Measurements from ENCODE around the gene PPP2R2D. TPM values are rescaled to one million over a fixed set of nuclear protein-coding genes. Genes with fewer than 3 reads are reported as not detected.
"Not testable (repeated sequence)": the region's sequence is repeated elsewhere in the genome, so short reads cannot be mapped to it uniquely, and the experiment has no call there.

The PPP2R2D gene
- polyA plus RNA-seq, 1 of the 3 experiments (the other 2 are of a cell fraction), result 25.1 TPM

- no peak overlapping the region for H3K27ac ChIP-seq (ENCODE audit: low read depth in 2 of 2, low read length in 1 of 2)
- no peak for DNase-seq
- CTCF ChIA-PET, result interaction anchor here (1.4 kb wide), 1 partner anchor 39 kb away, joined by 9 read pairs; no protein-coding TSS in a partner anchor
Measured at GRCh38 chr10:131983780-131984179, 83.0 kb downstream of the PPP2R2D start.

GRCh38 chr10:131986851-131987250 lies 86.0 kb downstream of the PPP2R2D start:
- H3F3A ChIP-seq (replicated peaks; ENCODE audit: insufficient read depth), result peaks cover 18% of the 10 kb centered on the region
- H3K9me2 ChIP-seq; H3K4me1 ChIP-seq (ENCODE audit: control insufficient read depth in 1 of 2, insufficient read depth in 2 of 2, low read depth in 1 of 2, low read length in 1 of 2); POLR2A ChIA-PET; H3K36me3 ChIP-seq (replicated peaks in 1 of 2; ENCODE audit: control insufficient read depth in 1 of 2, insufficient read depth in 2 of 2, low read length in 1 of 2); H3K79me2 ChIP-seq (ENCODE audit: insufficient read depth); H3K9ac ChIP-seq; DNase-seq; H3K4me3 ChIP-seq (ENCODE audit: low read depth in 2 of 2, low read length in 1 of 2); H3K9me3 ChIP-seq; H2AFZ ChIP-seq (ENCODE audit: low read depth); H3K27me3 ChIP-seq (ENCODE audit: insufficient read depth); H4K20me1 ChIP-seq (ENCODE audit: insufficient read depth); H3K27ac ChIP-seq (ENCODE audit: low read depth in 2 of 2, low read length in 1 of 2); H3K4me2 ChIP-seq: not testable (repeated sequence)
- CTCF ChIA-PET, result interaction anchor here (1.2 to 1.6 kb wide), 2 partner anchors 36 to 156 kb away, joined by 3 to 5 read pairs; no protein-coding TSS in a partner anchor
- WGBS (ENCODE audit: low lambda C conversion rate), result 86% methylated on average over 7 of the region's 7 CpGs

More at GRCh38 chr10:131983780-131984179, 83.0 kb downstream of the PPP2R2D start:
- no peaks in the 10 kb centered on the region for H3K27me3 ChIP-seq (ENCODE audit: insufficient read depth)
- 60% methylated on average over 6 of the region's 6 CpGs for WGBS (ENCODE audit: low lambda C conversion rate)
- no peaks in the 10 kb centered on the region for H3K36me3 ChIP-seq (replicated peaks in 1 of 2; ENCODE audit: control insufficient read depth in 1 of 2, insufficient read depth in 2 of 2, low read length in 1 of 2)
- H4K20me1 ChIP-seq (ENCODE audit: insufficient read depth), result peaks cover 14% of the 10 kb centered on the region
- H3K9me2 ChIP-seq, result no peaks in the 10 kb centered on the region
- no peak overlapping the region for H2AFZ ChIP-seq (ENCODE audit: low read depth)
- TF ChIP-seq GABPA (IDR thresholded peaks at IDR 0.05; ENCODE audit: low read depth), result no peak
- TF ChIP-seq RAD21 (IDR thresholded peaks at IDR 0.05; ENCODE audit: low read length), result no peak
- no peak for TF ChIP-seq USF2 (IDR thresholded peaks at IDR 0.05; ENCODE audit: borderline replicate concordance, low read depth, low read length)
- TF ChIP-seq EP300 (IDR thresholded peaks at IDR 0.05; ENCODE audit: borderline replicate concordance in 1 of 2, low read depth in 1 of 2, low read length in 1 of 2), result no peak
- TF ChIP-seq RXRA (IDR thresholded peaks at IDR 0.05; ENCODE audit: borderline replicate concordance, low read depth), result no peak
- TF ChIP-seq JUND (IDR thresholded peaks at IDR 0.05), result no peak
- no peak for TF ChIP-seq SMC3 (IDR thresholded peaks at IDR 0.05; ENCODE audit: low read depth, low read length)
- no peak for TF ChIP-seq RCOR1 (IDR thresholded peaks at IDR 0.05; ENCODE audit: low read length)
- no peak for TF ChIP-seq USF1 (IDR thresholded peaks at IDR 0.05; ENCODE audit: borderline replicate concordance, low read depth)
- no peaks in the 10 kb centered on the region for H3K9me3 ChIP-seq
- POLR2A ChIA-PET, result no interaction called here
- no peak overlapping the region for H3K9ac ChIP-seq
- no peak overlapping the region for H3K4me2 ChIP-seq
- no peak overlapping the region for H3K4me3 ChIP-seq (ENCODE audit: low read depth in 2 of 2, low read length in 1 of 2)
- H3F3A ChIP-seq (replicated peaks; ENCODE audit: insufficient read depth), result peaks cover 18% of the 10 kb centered on the region
- peaks cover 28% of the 10 kb centered on the region for H3K79me2 ChIP-seq (ENCODE audit: insufficient read depth)
- peaks cover 4 to 15% of the 10 kb centered on the region in 2 experiments; a peak in 2 of 4 replicates for H3K4me1 ChIP-seq (ENCODE audit: control insufficient read depth in 1 of 2, insufficient read depth in 2 of 2, low read depth in 1 of 2, low read length in 1 of 2)

- H3K4me3 ChIP-seq (ENCODE audit: low read depth in 2 of 2, low read length in 1 of 2); H3K9ac ChIP-seq; H3K27ac ChIP-seq (ENCODE audit: low read depth in 2 of 2, low read length in 1 of 2); H3K4me2 ChIP-seq; CTCF ChIA-PET; DNase-seq; H2AFZ ChIP-seq (ENCODE audit: low read depth); H4K20me1 ChIP-seq (ENCODE audit: insufficient read depth); H3K27me3 ChIP-seq (ENCODE audit: insufficient read depth); H3K4me1 ChIP-seq (ENCODE audit: control insufficient read depth in 1 of 2, insufficient read depth in 2 of 2, low read depth in 1 of 2, low read length in 1 of 2); H3K79me2 ChIP-seq (ENCODE audit: insufficient read depth); POLR2A ChIA-PET; H3K36me3 ChIP-seq (replicated peaks in 1 of 2; ENCODE audit: control insufficient read depth in 1 of 2, insufficient read depth in 2 of 2, low read length in 1 of 2); H3K9me3 ChIP-seq; H3K9me2 ChIP-seq: not testable (repeated sequence)
- 79% methylated on average over 4 of the region's 5 CpGs for WGBS (ENCODE audit: low lambda C conversion rate)
- H3F3A ChIP-seq (replicated peaks; ENCODE audit: insufficient read depth), result peaks cover 18% of the 10 kb centered on the region
Measured at GRCh38 chr10:131987301-131987700, 86.5 kb downstream of the PPP2R2D start.

GRCh38 chr10:131987786-131988185 lies 87.0 kb downstream of the PPP2R2D start:
- H3K9ac ChIP-seq; H4K20me1 ChIP-seq (ENCODE audit: insufficient read depth); H3K27ac ChIP-seq (ENCODE audit: low read depth in 2 of 2, low read length in 1 of 2); H3K27me3 ChIP-seq (ENCODE audit: insufficient read depth); DNase-seq; H3K4me3 ChIP-seq (ENCODE audit: low read depth in 2 of 2, low read length in 1 of 2); H3K79me2 ChIP-seq (ENCODE audit: insufficient read depth); H3K9me3 ChIP-seq; H3K9me2 ChIP-seq; POLR2A ChIA-PET; CTCF ChIA-PET; H3K4me1 ChIP-seq (ENCODE audit: control insufficient read depth in 1 of 2, insufficient read depth in 2 of 2, low read depth in 1 of 2, low read length in 1 of 2); H2AFZ ChIP-seq (ENCODE audit: low read depth); H3K36me3 ChIP-seq (replicated peaks in 1 of 2; ENCODE audit: control insufficient read depth in 1 of 2, insufficient read depth in 2 of 2, low read length in 1 of 2); H3K4me2 ChIP-seq: not testable (repeated sequence)
- H3F3A ChIP-seq (replicated peaks; ENCODE audit: insufficient read depth), result peaks cover 17% of the 10 kb centered on the region
- WGBS (ENCODE audit: low lambda C conversion rate), result 76% methylated on average over 3 of the region's 3 CpGs

All from SK-N-SH (cell line).